B cell (primary cell): ENCODE measurements around the gene SMPD3. TPM values are rescaled to one million over a fixed set of nuclear protein-coding genes. Genes with fewer than 3 reads are reported as not detected.

Experiments
- ATAC-seq: fragments of 200-7000 bp; cut with Tn5 transposase; one replicate; pipeline ENCODE4 v1.10.0; 2021; ENCODE audit warnings: low read depth, mild to moderate bottlenecking, moderate number of reproducible peaks, moderate library complexity
- CTCF ChIA-PET: fragments of 350-600 bp; sonication (Branson Sonifier 250); formaldehyde crosslinking; loops from one replicate; lab custom pipeline; 2021; ENCODE audit warnings: antibody characterized with exemption, inconsistent platforms; lab: Charles Lee
- POLR2A ChIA-PET: fragments of 350-600 bp; sonication (Branson Sonifier 250); formaldehyde crosslinking; loops from one replicate; lab custom pipeline; 2021; ENCODE audit warnings: antibody characterized with exemption; lab: Charles Lee
- DNase-seq: peaks from one replicate; pipeline ENCODE4 v3.0.0; 2013
- H2AFZ ChIP-seq: 2 replicates; pipeline ENCODE4 v1.6.1; 2012; ENCODE audit warnings: mild to moderate bottlenecking, low read depth, low read length; ENCODE audit not compliant: insufficient read depth, poor library complexity, severe bottlenecking
- H3K27ac ChIP-seq, 2 donors: 1 replicate in 1 of 2; 2 replicates in 1 of 2; pipeline ENCODE4 v1.5.1; 2012 to 2013; ENCODE audit warnings: low read length in 2 of 2, mild to moderate bottlenecking in 2 of 2, moderate library complexity in 1 of 2
- H3K27me3 ChIP-seq, 4 experiments: fragments of 200-600 bp in 1 of 4; sonication (generic) in 1 of 4; replicated peaks in 1 of 4; 1 replicate in 2 of 4; 2 replicates in 2 of 4; pipeline versions ENCODE4 v1.6.1 to v1.7.0; 2013 to 2016; ENCODE audit warnings: low read length in 3 of 4, mild to moderate bottlenecking in 2 of 4, mixed read lengths in 1 of 4, moderate library complexity in 1 of 4; ENCODE audit not compliant: insufficient read depth in 4 of 4, control insufficient read depth in 3 of 4; ENCODE audit errors: control extremely low read depth in 1 of 4
- H3K36me3 ChIP-seq, 2 experiments: replicated peaks in 1 of 2; 1 replicate in 1 of 2; 2 replicates in 1 of 2; pipeline versions ENCODE4 v1.6.1 to v1.7.1; 2013; ENCODE audit warnings: low read length in 1 of 2; ENCODE audit not compliant: insufficient read depth in 2 of 2, control insufficient read depth in 1 of 2; ENCODE audit errors: control extremely low read depth in 1 of 2, extremely low read depth in 1 of 2
- H3K4me1 ChIP-seq, 2 donors: fragments of 200-600 bp in 1 of 2; sonication (generic) in 1 of 2; 1 replicate in 1 of 2; 2 replicates in 1 of 2; pipeline versions ENCODE4 v1.5.1 to v1.6.1; 2013 to 2017; ENCODE audit warnings: low read length in 2 of 2; ENCODE audit not compliant: control insufficient read depth in 2 of 2, insufficient read depth in 2 of 2
- H3K4me2 ChIP-seq: replicated peaks from 2 replicates; pipeline ENCODE3; 2012; ENCODE audit warnings: mild to moderate bottlenecking, low read depth, low read length; ENCODE audit not compliant: poor library complexity, severe bottlenecking
- H3K4me3 ChIP-seq, 5 experiments: fragments of 200-600 bp in 1 of 5; sonication (generic) in 1 of 5; 1 replicate in 3 of 5; 2 replicates in 2 of 5; pipeline versions ENCODE4 v1.5.1 to v1.7.0; 2011 to 2016; ENCODE audit warnings: low read length in 4 of 5, mild to moderate bottlenecking in 4 of 5, low read depth in 2 of 5, control low read depth in 1 of 5, moderate library complexity in 1 of 5; ENCODE audit not compliant: insufficient read depth in 1 of 5; ENCODE audit errors: control extremely low read depth in 1 of 5, extremely low read depth in 1 of 5
- H3K79me2 ChIP-seq: fragments of 200-600 bp; sonication (generic); one replicate; pipeline ENCODE4 v1.6.0; 2016; ENCODE audit warnings: low read length; ENCODE audit not compliant: control insufficient read depth, insufficient read depth
- H3K9ac ChIP-seq: fragments of 200-600 bp; sonication (generic); 2 replicates; pipeline ENCODE4 v1.6.1; 2017; ENCODE audit warnings: mild to moderate bottlenecking, low read length, moderate library complexity
- H3K9me3 ChIP-seq, 3 donors: one replicate each; pipeline versions ENCODE4 v1.6.1 to v1.7.1; 2013; ENCODE audit warnings: low read length in 2 of 3; ENCODE audit not compliant: control insufficient read depth in 2 of 3, insufficient read depth in 1 of 3; ENCODE audit errors: control extremely low read depth in 1 of 3
- H4K20me1 ChIP-seq: 2 replicates; pipeline ENCODE4 v1.6.0; 2012; ENCODE audit warnings: mild to moderate bottlenecking, low read length; ENCODE audit not compliant: insufficient read depth, control insufficient read depth, poor library complexity, severe bottlenecking
- H3K27ac Mint-ChIP-seq: one replicate; pipeline ENCODE4 v1.8.0; 2021; ENCODE audit warnings: mixed read lengths
- H3K27me3 Mint-ChIP-seq: one replicate; pipeline ENCODE4 v1.8.0; 2021; ENCODE audit warnings: mixed read lengths
- H3K4me1 Mint-ChIP-seq: one replicate; pipeline ENCODE4 v1.8.0; 2021; ENCODE audit warnings: mixed read lengths
- H3K4me3 Mint-ChIP-seq: one replicate; pipeline ENCODE4 v1.8.0; 2021; ENCODE audit warnings: mixed read lengths
- H3K9me3 Mint-ChIP-seq: one replicate; pipeline ENCODE4 v1.8.0; 2022; ENCODE audit warnings: mixed read lengths; ENCODE audit not compliant: insufficient read depth
- EZH2 ChIP-seq: IDR thresholded peaks from 2 replicates; pipeline ENCODE4 v1.6.1; 2012; ENCODE audit warnings: borderline replicate concordance, low read depth, mild to moderate bottlenecking, moderate library complexity, low read length; ENCODE audit not compliant: insufficient read depth, poor library complexity, severe bottlenecking
- WGBS: methylation state at CpG from one replicate; pipeline ENCODE4 v1.1.5; 2013; ENCODE audit warnings: missing lambda C conversion rate; ENCODE audit not compliant: insufficient coverage; 5-methylcytosine and 5-hydroxymethylcytosine counted together
- intact Hi-C: fragments of 100-400 bp; cut with micrococcal nuclease; formaldehyde crosslinking; loops from one replicate; pipeline ENCODE4 v1.10.0; 2022
- polyA plus RNA-seq: library from polyadenylated mRNA; depleted of rRNA; stranded (reverse); fragments of >200 nt; gene quantifications from 2 replicates; pipeline ENCODE4 v1.2.3, GENCODE V29; 2012
- total RNA-seq, 2 donors: library from RNA; stranded (reverse); fragments of 120-200 nt in 1 of 2; gene quantifications; 1 replicate in 1 of 2; 2 replicates in 1 of 2; pipeline versions ENCODE4 v1.2.3 to v1.2.4, GENCODE V29; 2013 to 2022
- TF ChIP-seq, protein P1 (sequence below): fragments of 200-600 bp; IDR thresholded peaks from one replicate; pipeline ENCODE4 v1.8.0; 2022; ENCODE audit warnings: antibody characterized with exemption, mild to moderate bottlenecking

Gene SMPD3
- total and polyA plus RNA-seq, 2 donors (not counting 1 experiment from before 2014, with no cell fraction given), result 1.2 to 2.8 TPM

DNA sequence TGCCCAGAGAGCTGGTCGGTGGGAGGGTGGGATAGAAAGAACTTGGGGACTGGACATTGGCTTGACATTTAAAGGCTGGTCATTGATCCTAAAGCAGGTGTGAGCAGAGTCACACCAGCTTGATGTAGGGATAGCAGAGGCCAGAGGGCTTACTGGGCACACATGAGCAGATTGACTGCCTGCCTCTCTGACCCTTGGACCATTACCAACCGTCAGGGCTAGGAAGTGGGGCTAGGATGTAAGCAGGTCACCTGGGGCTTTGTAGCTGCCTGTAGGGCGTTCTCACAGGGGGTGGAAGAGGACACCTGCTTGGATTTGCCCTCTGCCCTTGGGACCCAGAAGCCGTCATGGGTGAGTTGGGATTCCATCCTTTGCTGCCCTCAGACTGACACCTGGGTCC is 11.1 kb upstream of the SMPD3 start:
- H3K79me2 ChIP-seq, result no peaks in the 10 kb centered on the region
- POLR2A ChIA-PET, result no interaction called here
- H3K4me3 Mint-ChIP-seq, result no peak overlapping the region
- H3K27me3 ChIP-seq, result peaks cover 0 to 8% (median 0%) of the 10 kb centered on the region in 4 experiments
- H2AFZ ChIP-seq, result no peak overlapping the region
- peaks cover 2% of the 10 kb centered on the region for H3K9me3 Mint-ChIP-seq
- DNase-seq, result no peak
- no peak overlapping the region for H3K4me3 ChIP-seq
- no peak overlapping the region for H3K27ac ChIP-seq
- no peak for ATAC-seq
- CTCF ChIA-PET, result no interaction called here
- WGBS, result 72% methylated on average over 4 of the region's 4 CpGs
- no peak overlapping the region for H3K27ac Mint-ChIP-seq
- TF ChIP-seq, protein P1, sequence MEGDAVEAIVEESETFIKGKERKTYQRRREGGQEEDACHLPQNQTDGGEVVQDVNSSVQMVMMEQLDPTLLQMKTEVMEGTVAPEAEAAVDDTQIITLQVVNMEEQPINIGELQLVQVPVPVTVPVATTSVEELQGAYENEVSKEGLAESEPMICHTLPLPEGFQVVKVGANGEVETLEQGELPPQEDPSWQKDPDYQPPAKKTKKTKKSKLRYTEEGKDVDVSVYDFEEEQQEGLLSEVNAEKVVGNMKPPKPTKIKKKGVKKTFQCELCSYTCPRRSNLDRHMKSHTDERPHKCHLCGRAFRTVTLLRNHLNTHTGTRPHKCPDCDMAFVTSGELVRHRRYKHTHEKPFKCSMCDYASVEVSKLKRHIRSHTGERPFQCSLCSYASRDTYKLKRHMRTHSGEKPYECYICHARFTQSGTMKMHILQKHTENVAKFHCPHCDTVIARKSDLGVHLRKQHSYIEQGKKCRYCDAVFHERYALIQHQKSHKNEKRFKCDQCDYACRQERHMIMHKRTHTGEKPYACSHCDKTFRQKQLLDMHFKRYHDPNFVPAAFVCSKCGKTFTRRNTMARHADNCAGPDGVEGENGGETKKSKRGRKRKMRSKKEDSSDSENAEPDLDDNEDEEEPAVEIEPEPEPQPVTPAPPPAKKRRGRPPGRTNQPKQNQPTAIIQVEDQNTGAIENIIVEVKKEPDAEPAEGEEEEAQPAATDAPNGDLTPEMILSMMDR, result no peak
- no peak for TF ChIP-seq EZH2
- no peak overlapping the region for H3K9ac ChIP-seq
- no peaks in the 10 kb centered on the region for H3K36me3 ChIP-seq
- H3K4me1 Mint-ChIP-seq, result no peaks in the 10 kb centered on the region
- no peaks in the 10 kb centered on the region for H4K20me1 ChIP-seq
- intact Hi-C loops, result no loop called here
- H3K4me1 ChIP-seq, result no peaks in the 10 kb centered on the region
- H3K27me3 Mint-ChIP-seq, result peaks cover 12% of the 10 kb centered on the region
- no peak overlapping the region for H3K4me2 ChIP-seq
- H3K9me3 ChIP-seq, result peaks cover 0 to 10% (median 5%) of the 10 kb centered on the region in 3 donors

DNA sequence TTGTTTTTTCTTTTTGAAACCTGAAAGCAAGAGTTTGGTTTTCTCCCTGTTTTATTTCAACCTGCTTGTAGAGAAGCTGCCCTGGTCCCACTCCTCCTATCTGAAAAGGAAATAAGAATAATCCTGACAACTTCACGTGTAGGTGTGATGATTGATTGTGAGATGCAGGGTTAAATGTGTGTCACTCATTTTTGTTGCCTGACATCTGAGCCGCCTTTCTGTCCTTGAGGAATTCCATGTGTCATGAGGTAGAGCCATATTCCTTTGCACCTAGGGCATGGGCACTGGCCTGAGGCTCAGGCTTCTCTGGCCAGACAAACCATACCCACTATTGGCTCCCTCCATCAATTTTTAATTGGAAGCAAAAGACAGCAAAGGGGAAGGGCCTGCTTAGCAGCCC is 10.2 kb upstream of the SMPD3 start:
- Histone ChIP-seq H3K4me2 (no peak overlapping the region), H3K27ac (no peak overlapping the region), H3K4me3 (no peak overlapping the region), H3K36me3 (no peaks in the 10 kb centered on the region), H4K20me1 (no peaks in the 10 kb centered on the region), H3K79me2 (no peaks in the 10 kb centered on the region), H3K4me1 (no peaks in the 10 kb centered on the region), H2AFZ (no peak overlapping the region), H3K27me3 (peaks cover 0 to 8% (median 0%) of the 10 kb centered on the region in 4 experiments), H3K9ac (no peak overlapping the region), H3K9me3 (peaks cover 0 to 14% (median 5%) of the 10 kb centered on the region in 3 donors)
- Mint-ChIP-seq H3K4me1 (no peaks in the 10 kb centered on the region), H3K4me3 (no peak overlapping the region), H3K27ac (no peak overlapping the region), H3K27me3 (peaks cover 12% of the 10 kb centered on the region), H3K9me3 (peaks cover under 1% of the 10 kb centered on the region)
- DNase-seq (no peak), ATAC-seq (no peak)
- CTCF ChIA-PET, result no interaction called here
- no CpG with 5 or more reads among the region's 2 CpGs for WGBS
- intact Hi-C loops, result no loop called here
- TF ChIP-seq, protein P1, result no peak
- POLR2A ChIA-PET, result no interaction called here
